HCT116 (cell line): ENCODE results near the gene KPNA3.

Experiments
- EGR1 ChIP-seq: IDR thresholded peaks from 2 replicates; pipeline ENCODE4 v1.6.1; 2012; ENCODE audit warnings: low read depth
- EZH2 ChIP-seq: fragments of 200-600 bp; sonication (generic); IDR thresholded peaks from 2 replicates; pipeline ENCODE4 v1.6.1; 2017; ENCODE audit warnings: antibody characterized with exemption, mixed run types
- POLR2A ChIP-seq: IDR thresholded peaks from 2 replicates; pipeline ENCODE4 v1.7.0; 2011; ENCODE audit warnings: borderline replicate concordance; ENCODE audit not compliant: insufficient read depth, insufficient read length; ENCODE audit errors: extremely low read depth
- POLR2AphosphoS5 ChIP-seq: IDR thresholded peaks from 2 replicates; pipeline ENCODE4 v1.6.1; 2011; ENCODE audit warnings: mild to moderate bottlenecking, low read depth, low read length, moderate library complexity
- RAD21 ChIP-seq: IDR thresholded peaks from 2 replicates; pipeline ENCODE4 v1.6.1; 2012; ENCODE audit warnings: low read depth, mild to moderate bottlenecking
- SIN3A ChIP-seq: IDR thresholded peaks from 2 replicates; pipeline ENCODE4 v1.6.1; 2012; ENCODE audit warnings: low read depth
- SP1 ChIP-seq: IDR thresholded peaks from 2 replicates; pipeline ENCODE4 v1.6.1; 2012; ENCODE audit warnings: low read depth
- TCF7L2 ChIP-seq: IDR thresholded peaks from 2 replicates; pipeline ENCODE4 v1.7.0; 2011; ENCODE audit warnings: borderline replicate concordance, inconsistent platforms; ENCODE audit not compliant: insufficient read depth, insufficient read length; ENCODE audit errors: extremely low read depth
- TF ChIP-seq, protein P1 (sequence below), 3 experiments: fragments of 200-600 bp in 1 of 3; sonication (generic) in 1 of 3; IDR thresholded peaks in 2 of 3; conservative IDR thresholded peaks in 1 of 3; 2 replicates each; pipeline ENCODE4 v1.5.1; 2012 to 2017; ENCODE audit warnings: low read depth in 2 of 3, low read length in 2 of 3, antibody characterized with exemption in 1 of 3, borderline replicate concordance in 1 of 3, control low read depth in 1 of 3, mild to moderate bottlenecking in 1 of 3, mixed read lengths in 1 of 3, mixed run types in 1 of 3, moderate library complexity in 1 of 3; ENCODE audit not compliant: insufficient read depth in 1 of 3

DNA sequence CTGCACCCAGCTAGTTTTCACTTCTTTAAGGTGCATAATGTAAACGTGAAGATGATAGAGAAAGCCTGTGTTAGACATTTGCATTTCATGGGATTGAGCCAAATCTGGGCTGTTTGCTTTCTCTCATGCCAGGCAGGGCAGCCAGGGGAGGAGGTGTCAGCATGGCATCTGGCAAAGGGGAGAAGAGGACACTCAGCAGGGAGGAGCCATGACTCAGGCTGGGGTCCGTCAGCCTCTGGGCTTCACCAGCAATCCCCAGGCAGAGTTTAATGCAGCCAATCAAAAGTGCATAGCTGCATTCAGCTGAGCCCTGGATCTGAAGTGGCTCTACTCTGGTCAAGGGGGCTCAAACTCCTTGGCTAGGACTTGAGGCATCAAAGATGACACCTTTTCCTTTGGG lies 124.7 kb downstream of the KPNA3 start:
- TF ChIP-seq, protein P1, sequence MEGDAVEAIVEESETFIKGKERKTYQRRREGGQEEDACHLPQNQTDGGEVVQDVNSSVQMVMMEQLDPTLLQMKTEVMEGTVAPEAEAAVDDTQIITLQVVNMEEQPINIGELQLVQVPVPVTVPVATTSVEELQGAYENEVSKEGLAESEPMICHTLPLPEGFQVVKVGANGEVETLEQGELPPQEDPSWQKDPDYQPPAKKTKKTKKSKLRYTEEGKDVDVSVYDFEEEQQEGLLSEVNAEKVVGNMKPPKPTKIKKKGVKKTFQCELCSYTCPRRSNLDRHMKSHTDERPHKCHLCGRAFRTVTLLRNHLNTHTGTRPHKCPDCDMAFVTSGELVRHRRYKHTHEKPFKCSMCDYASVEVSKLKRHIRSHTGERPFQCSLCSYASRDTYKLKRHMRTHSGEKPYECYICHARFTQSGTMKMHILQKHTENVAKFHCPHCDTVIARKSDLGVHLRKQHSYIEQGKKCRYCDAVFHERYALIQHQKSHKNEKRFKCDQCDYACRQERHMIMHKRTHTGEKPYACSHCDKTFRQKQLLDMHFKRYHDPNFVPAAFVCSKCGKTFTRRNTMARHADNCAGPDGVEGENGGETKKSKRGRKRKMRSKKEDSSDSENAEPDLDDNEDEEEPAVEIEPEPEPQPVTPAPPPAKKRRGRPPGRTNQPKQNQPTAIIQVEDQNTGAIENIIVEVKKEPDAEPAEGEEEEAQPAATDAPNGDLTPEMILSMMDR (IDR thresholded peaks at IDR 0.05 in 2 of 3, conservative IDR thresholded peaks at IDR 0.05 in 1 of 3; ENCODE audit: borderline replicate concordance in 1 of 3, insufficient read depth in 1 of 3, low read depth in 2 of 3, low read length in 2 of 3): no peak
- TF ChIP-seq EZH2 (no peak), POLR2A (no peak), EGR1 (no peak), POLR2AphosphoS5 (no peak), SP1 (no peak), RAD21 (no peak), TCF7L2 (no peak), SIN3A (no peak)
